ENCODE measurements around the gene MITF.

GRCh38 chr3:69881756-69882428, 142.6 kb downstream of the MITF start:
- TF ChIP-seq CTCF (IDR thresholded peaks at IDR 0.05; ENCODE audit: low read depth, low read length) = no peak
- TF ChIP-seq POLR2A (IDR thresholded peaks at IDR 0.05; ENCODE audit: extremely low read depth, insufficient read length) = no peak
- TF ChIP-seq MAX (IDR thresholded peaks at IDR 0.05; ENCODE audit: low read depth, low read length) = no peak
- no peak for TF ChIP-seq MYC (IDR thresholded peaks at IDR 0.05; ENCODE audit: low read depth, low read length)
